MCF 10A (cell line): ENCODE measurements around the gene HIVEP2. TPM values are rescaled to one million over a fixed set of nuclear protein-coding genes. Genes with fewer than 3 reads are reported as not detected.

ENCODE experiments used
- BruUV-seq: library from RNA; stranded (reverse); fragments of 400-500 nt; replicated peaks from 2 replicates; lab custom pipeline; 2021; lab: Mats Ljungman, UMichigan
- CTCF ChIA-PET: fragments of 300-600 bp; sonication (Branson Sonifier 250); formaldehyde crosslinking; extraction: SDS; loops from one replicate; lab custom pipeline; 2021; ENCODE audit warnings: antibody characterized with exemption, inconsistent platforms; lab: Yijun Ruan, JAX
- POLR2A ChIA-PET: fragments of 300-600, 350-650 bp; sonication (Branson Sonifier 250); formaldehyde crosslinking; extraction: SDS; loops from one replicate; lab custom pipeline; 2020; ENCODE audit warnings: antibody characterized with exemption, inconsistent platforms; lab: Yijun Ruan, JAX
- DNase-seq: peaks from one replicate; pipeline ENCODE4 v3.0.0-alpha.2; 2018; ENCODE audit not compliant: unreplicated experiment
- H3K27ac Mint-ChIP-seq: one replicate; pipeline ENCODE4 v1.8.0; 2022; ENCODE audit warnings: mild to moderate bottlenecking, low read depth, mixed read lengths; ENCODE audit not compliant: unreplicated experiment
- H3K27me3 Mint-ChIP-seq: one replicate; pipeline ENCODE4 v1.8.0; 2022; ENCODE audit warnings: mixed read lengths; ENCODE audit not compliant: insufficient read depth, unreplicated experiment
- H3K36me3 Mint-ChIP-seq: one replicate; pipeline ENCODE4 v1.8.0; 2022; ENCODE audit warnings: mild to moderate bottlenecking, moderate library complexity, mixed read lengths; ENCODE audit not compliant: insufficient read depth, unreplicated experiment
- H3K4me1 Mint-ChIP-seq: one replicate; pipeline ENCODE4 v1.8.0; 2022; ENCODE audit warnings: mixed read lengths; ENCODE audit not compliant: insufficient read depth, unreplicated experiment
- H3K4me3 Mint-ChIP-seq: one replicate; pipeline ENCODE4 v1.8.0; 2022; ENCODE audit warnings: mild to moderate bottlenecking, moderate library complexity, mixed read lengths; ENCODE audit not compliant: unreplicated experiment
- H3K9me3 Mint-ChIP-seq: one replicate; pipeline ENCODE4 v1.8.0; 2022; ENCODE audit warnings: mixed read lengths; ENCODE audit not compliant: unreplicated experiment
- CTCF ChIP-seq: fragments of 200-600 bp; IDR thresholded peaks from one replicate; pipeline ENCODE4 v1.8.0; 2022; ENCODE audit warnings: antibody characterized with exemption, mild to moderate bottlenecking; ENCODE audit not compliant: unreplicated experiment
- intact Hi-C: fragments of 100-400 bp; cut with micrococcal nuclease; formaldehyde crosslinking; loops from 2 replicates; pipeline ENCODE4 v1.14.1; 2022
- total RNA-seq: library from RNA; stranded (reverse); gene quantifications from 2 replicates; pipeline ENCODE4 v1.2.3, GENCODE V29; 2022

Gene HIVEP2
- total RNA-seq, 1 experiment from 2014 or later = 23.6 TPM

GRCh38 chr6:142841915-142842314 lies 103.1 kb downstream of the HIVEP2 start:
- CTCF ChIA-PET = interaction anchor here (0.5 kb wide), 1 partner anchor 34 kb away, joined by 3 read pairs; no protein-coding TSS in a partner anchor
- peaks cover 69% of the 10 kb centered on the region for H3K4me1 Mint-ChIP-seq
- no TSS peak for BruUV-seq
- peak overlapping the region; percentile 87 for H3K27ac Mint-ChIP-seq
- H3K9me3 Mint-ChIP-seq = no peaks in the 10 kb centered on the region
- no peak for DNase-seq
- H3K36me3 Mint-ChIP-seq = peaks cover 7% of the 10 kb centered on the region
- POLR2A ChIA-PET = interaction anchor here (0.6 to 12.1 kb wide), 10 partner anchors 10 to 555 kb away, joined by 3 to 101 read pairs (median 6); partner anchors contain the start of gene HIVEP2
- TF ChIP-seq CTCF = no peak
- peak overlapping the region; percentile 60 for H3K4me3 Mint-ChIP-seq
- intact Hi-C loops = no loop called here
- H3K27me3 Mint-ChIP-seq = no peaks in the 10 kb centered on the region

GRCh38 chr6:142839686-142840040 lies 105.3 kb downstream of the HIVEP2 start:
- BruUV-seq = no TSS peak
- peak overlapping the region; percentile 87 for H3K27ac Mint-ChIP-seq
- no peak for DNase-seq
- POLR2A ChIA-PET = interaction anchor here (0.9 to 12.1 kb wide), 8 partner anchors 8 to 498 kb away, joined by 3 to 101 read pairs (median 6); no protein-coding TSS in a partner anchor
- no peak for TF ChIP-seq CTCF
- intact Hi-C loops = loop anchor here (2.0 kb wide), 1 partner anchor 37 kb away; no protein-coding TSS in a partner anchor
- H3K4me3 Mint-ChIP-seq = no peak overlapping the region
- no peaks in the 10 kb centered on the region for H3K27me3 Mint-ChIP-seq
- H3K36me3 Mint-ChIP-seq = peaks cover 7% of the 10 kb centered on the region
- H3K9me3 Mint-ChIP-seq = no peaks in the 10 kb centered on the region
- H3K4me1 Mint-ChIP-seq = peaks cover 54% of the 10 kb centered on the region
- CTCF ChIA-PET = interaction anchor here (0.5 to 1.1 kb wide), 4 partner anchors 16 to 1377 kb away, joined by 3 to 6 read pairs (median 4); no protein-coding TSS in a partner anchor

DNA sequence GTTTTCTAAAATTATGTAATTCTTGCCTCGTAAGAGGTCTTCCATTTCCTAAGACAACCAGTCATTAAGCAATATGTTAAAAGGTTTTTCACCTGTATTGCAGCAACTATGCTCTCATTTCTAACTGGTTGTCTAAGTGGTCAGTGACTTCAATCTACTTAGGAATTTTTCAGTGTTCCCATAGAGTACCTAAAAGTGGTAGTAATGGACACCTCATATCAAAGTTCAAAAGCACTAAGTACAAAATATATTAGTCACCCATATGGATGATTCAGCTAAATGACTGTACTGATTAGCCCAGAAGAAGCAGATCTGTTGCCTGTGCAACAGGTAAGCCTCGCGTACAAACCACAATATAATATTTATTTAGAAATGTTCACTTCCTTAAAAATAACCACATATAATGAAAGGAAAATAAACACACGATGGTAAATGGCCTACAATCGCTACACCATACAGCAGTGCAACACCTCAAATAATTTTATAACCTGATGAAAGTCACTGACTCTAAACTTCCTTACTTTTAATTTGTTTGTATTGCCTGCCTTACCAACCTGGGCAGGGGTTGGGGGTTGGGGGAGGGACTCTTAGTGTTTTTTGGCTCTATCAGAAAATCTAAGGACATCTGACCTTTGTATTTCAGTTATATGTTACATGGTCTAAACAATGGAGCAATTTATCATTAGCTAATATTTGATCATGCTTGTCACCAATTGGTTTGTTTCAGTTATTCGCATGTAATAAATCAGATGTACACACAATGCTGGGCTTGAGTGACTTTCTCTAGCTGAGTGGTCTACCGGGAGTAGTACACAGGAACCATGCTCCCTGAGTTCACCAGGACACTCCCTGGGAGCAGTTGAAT lies 105.9 kb downstream of the HIVEP2 start:
- H3K36me3 Mint-ChIP-seq = peaks cover 7% of the 10 kb centered on the region
- peak; percentile 77 for DNase-seq
- ChIA-PET POLR2A (interaction anchor here (0.9 to 12.1 kb wide), 9 partner anchors 9 to 499 kb away, joined by 3 to 101 read pairs (median 5); no protein-coding TSS in a partner anchor), CTCF (interaction anchor here (0.5 to 1.1 kb wide), 5 partner anchors 15 to 1378 kb away, joined by 3 to 6 read pairs (median 3); no protein-coding TSS in a partner anchor)
- H3K4me3 Mint-ChIP-seq = peak overlapping the region; percentile 55
- H3K4me1 Mint-ChIP-seq = peaks cover 48% of the 10 kb centered on the region
- intact Hi-C loops = loop anchor here (2.0 kb wide), 1 partner anchor 36 kb away; no protein-coding TSS in a partner anchor
- no peaks in the 10 kb centered on the region for H3K9me3 Mint-ChIP-seq
- H3K27ac Mint-ChIP-seq = peak overlapping the region; percentile 87
- H3K27me3 Mint-ChIP-seq = no peaks in the 10 kb centered on the region
- no peak for TF ChIP-seq CTCF
- TSS peak; percentile 55 for BruUV-seq
